Muscle of leg (tissue), 11 donors: Measurements from ENCODE around the gene UTP3. TPM values are rescaled to one million over a fixed set of nuclear protein-coding genes. Genes with fewer than 3 reads are reported as not detected.
A peak's percentile ranks its signal among the peaks of the same experiment; 100 is the strongest.
"Not testable (repeated sequence)": the region's sequence is repeated elsewhere in the genome, so short reads cannot be mapped to it uniquely, and the experiment has no call there.

Source experiments
- DNase-seq: peaks from one replicate; pipeline ENCODE4 v3.0.0; 2013
- H3K27ac ChIP-seq: one replicate; pipeline ENCODE4 v1.5.1; 2013; ENCODE audit warnings: mild to moderate bottlenecking, low read length, control low read depth
- H3K27me3 ChIP-seq: one replicate; pipeline ENCODE4 v1.6.1; 2013; ENCODE audit warnings: low read length; ENCODE audit not compliant: control insufficient read depth, insufficient read depth
- H3K36me3 ChIP-seq: one replicate; pipeline ENCODE4 v1.6.1; 2013; ENCODE audit warnings: low read length; ENCODE audit not compliant: control insufficient read depth, insufficient read depth
- H3K4me1 ChIP-seq: one replicate; pipeline ENCODE4 v1.6.1; 2013; ENCODE audit warnings: low read length; ENCODE audit not compliant: control insufficient read depth, insufficient read depth
- H3K4me3 ChIP-seq: one replicate; pipeline ENCODE4 v1.5.1; 2013; ENCODE audit warnings: low read length, control low read depth
- H3K9me3 ChIP-seq: replicated peaks from 2 replicates; pipeline ENCODE4 v1.6.1; 2013; ENCODE audit warnings: low read depth, low read length; ENCODE audit not compliant: control insufficient read depth
- WGBS: methylation state at CpG from one replicate; pipeline ENCODE4 v1.1.5; 2013; ENCODE audit warnings: missing lambda C conversion rate; ENCODE audit not compliant: insufficient coverage; 5-methylcytosine and 5-hydroxymethylcytosine counted together
- polyA plus RNA-seq, 8 donors: library from polyadenylated mRNA; unstranded; fragments of 120-200 nt; gene quantifications; one replicate each; pipeline versions ENCODE4 v1.2.1 to v1.2.3, GENCODE V29; 2013; ENCODE audit warnings: inconsistent platforms in 1 of 8, low replicate concordance in 1 of 8; ENCODE audit not compliant: insufficient read length in 8 of 8, insufficient read depth in 1 of 8
- total RNA-seq: library from RNA; stranded (reverse); fragments of 120-200 nt; gene quantifications from one replicate; pipeline ENCODE4 v1.2.4, GENCODE V29; 2013

The UTP3 gene
- total and polyA plus RNA-seq, 9 donors: 10.7 to 28.7 (median 23.7) TPM

DNA sequence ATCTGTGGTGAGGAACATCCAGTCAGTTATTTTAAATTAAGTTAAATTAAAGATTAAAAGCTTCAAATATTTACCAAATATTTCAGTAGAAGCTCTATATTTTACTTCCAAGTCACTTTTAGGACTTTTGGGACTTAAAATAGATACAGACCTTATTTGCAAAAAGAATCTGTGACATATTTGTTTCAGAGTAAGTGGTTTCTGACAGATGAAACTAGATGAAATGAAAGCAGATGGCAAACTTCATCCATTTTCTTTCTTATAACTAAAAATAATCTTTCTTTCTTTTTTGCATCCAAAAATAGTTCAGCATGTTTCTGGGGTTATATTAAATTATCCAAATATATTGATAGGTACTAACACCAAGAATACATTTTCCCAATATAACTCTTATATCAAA, 6.6 kb upstream of the UTP3 start:
- H3K4me1 ChIP-seq: no peaks in the 10 kb centered on the region
- H3K27ac ChIP-seq: no peak overlapping the region
- H3K36me3 ChIP-seq: no peaks in the 10 kb centered on the region
- H3K9me3 ChIP-seq: no peaks in the 10 kb centered on the region
- no peak for DNase-seq
- H3K27me3 ChIP-seq: no peaks in the 10 kb centered on the region
- no peak overlapping the region for H3K4me3 ChIP-seq

DNA sequence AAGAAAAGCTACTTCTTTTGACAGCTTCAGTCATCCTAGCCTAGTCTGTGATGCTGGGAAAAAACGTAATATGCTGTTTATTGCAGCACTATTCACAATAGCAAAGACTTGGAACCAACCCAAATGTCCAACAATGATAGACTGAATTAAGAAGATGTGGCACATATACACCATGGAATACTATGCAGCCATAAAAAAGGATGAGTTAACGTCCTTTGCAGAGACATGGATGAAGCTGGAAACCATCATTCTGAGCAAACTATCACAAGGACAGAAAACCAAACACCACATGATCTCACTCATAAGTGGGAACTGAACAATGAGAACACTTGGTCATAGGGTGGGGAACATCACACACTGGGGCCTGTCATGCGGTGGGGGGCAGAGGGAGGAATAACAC, 6.2 kb upstream of the UTP3 start:
- H3K36me3 ChIP-seq, H3K27ac ChIP-seq, DNase-seq, H3K27me3 ChIP-seq, H3K4me3 ChIP-seq, H3K4me1 ChIP-seq, H3K9me3 ChIP-seq: not testable (repeated sequence)
- 86% methylated on average over 1 of the region's 3 CpGs for WGBS

DNA sequence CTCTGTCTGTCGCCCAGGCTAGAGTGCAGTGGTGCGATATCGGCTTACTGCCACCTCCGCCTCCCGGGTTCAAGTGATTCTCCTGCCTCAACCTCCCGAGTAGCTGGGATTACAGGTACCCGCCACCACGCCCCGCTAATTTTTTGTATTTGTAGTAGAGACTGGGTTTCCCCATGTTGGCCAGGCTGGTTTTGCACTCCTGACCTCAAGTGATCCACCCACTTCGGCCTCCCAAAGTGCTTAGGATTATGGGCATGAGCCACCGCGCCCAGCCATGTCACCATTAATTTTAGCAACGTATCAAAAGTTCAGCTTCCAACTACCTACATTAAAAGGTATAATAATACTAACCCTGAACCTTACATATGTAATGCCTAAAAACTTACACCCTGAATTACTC, 940 bp upstream of the UTP3 start:
- Histone ChIP-seq H3K36me3 (peaks cover 6% of the 10 kb centered on the region), H3K9me3 (no peaks in the 10 kb centered on the region), H3K4me3 (peak overlapping the region; percentile 87), H3K27ac (peak overlapping the region; percentile 96), H3K4me1 (peaks cover 10% of the 10 kb centered on the region), H3K27me3 (no peaks in the 10 kb centered on the region)
- no peak for DNase-seq
- 25% methylated on average over 4 of the region's 13 CpGs for WGBS

DNA sequence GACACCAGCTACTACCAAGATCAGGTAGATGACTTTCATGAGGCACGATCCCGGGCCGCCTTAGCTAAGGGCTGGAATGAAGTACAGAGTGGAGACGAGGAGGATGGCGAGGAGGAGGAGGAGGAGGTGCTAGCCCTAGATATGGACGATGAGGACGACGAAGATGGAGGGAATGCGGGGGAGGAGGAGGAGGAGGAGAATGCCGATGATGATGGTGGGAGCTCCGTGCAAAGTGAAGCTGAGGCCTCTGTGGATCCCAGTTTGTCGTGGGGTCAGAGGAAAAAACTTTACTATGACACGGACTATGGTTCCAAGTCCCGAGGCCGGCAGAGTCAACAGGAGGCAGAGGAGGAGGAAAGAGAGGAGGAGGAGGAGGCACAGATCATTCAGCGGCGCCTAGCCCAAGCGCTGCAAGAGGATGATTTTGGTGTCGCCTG, 481 bp downstream of the UTP3 start:
- peak overlapping the region; percentile 96 for H3K27ac ChIP-seq
- H3K4me1 ChIP-seq: peaks cover 10% of the 10 kb centered on the region
- under 1% methylated on average over 19 of the region's 19 CpGs for WGBS
- no peaks in the 10 kb centered on the region for H3K9me3 ChIP-seq
- no peaks in the 10 kb centered on the region for H3K27me3 ChIP-seq
- DNase-seq: no peak
- peak overlapping the region; percentile 87 for H3K4me3 ChIP-seq
- H3K36me3 ChIP-seq: peaks cover 6% of the 10 kb centered on the region

DNA sequence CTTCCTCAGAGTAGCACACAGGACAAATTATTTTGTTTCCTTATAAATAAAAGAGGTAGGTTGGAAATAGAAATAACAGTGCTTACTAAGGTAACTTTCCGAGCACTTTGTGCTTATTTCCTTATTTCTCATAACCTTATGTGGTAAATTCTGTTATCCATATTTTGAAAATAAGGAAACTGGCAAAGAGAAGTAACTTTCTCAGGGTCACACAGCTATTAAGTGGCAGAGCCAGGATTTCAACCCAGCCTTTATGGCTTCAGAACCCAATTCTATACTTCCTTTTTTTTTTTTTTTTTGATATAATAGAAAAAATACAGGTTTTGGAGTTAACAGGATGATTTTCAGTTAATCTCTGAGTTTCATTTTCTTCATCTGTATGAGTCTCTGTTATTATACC, 3.3 kb downstream of the UTP3 start:
- Histone ChIP-seq H3K4me3 (no peak overlapping the region), H3K4me1 (peaks cover 10% of the 10 kb centered on the region), H3K27me3 (no peaks in the 10 kb centered on the region), H3K9me3 (no peaks in the 10 kb centered on the region), H3K27ac (no peak overlapping the region), H3K36me3 (peaks cover 6% of the 10 kb centered on the region)
- WGBS: no CpG with 5 or more reads among the region's 1 CpG
- peak; percentile 16 for DNase-seq

DNA sequence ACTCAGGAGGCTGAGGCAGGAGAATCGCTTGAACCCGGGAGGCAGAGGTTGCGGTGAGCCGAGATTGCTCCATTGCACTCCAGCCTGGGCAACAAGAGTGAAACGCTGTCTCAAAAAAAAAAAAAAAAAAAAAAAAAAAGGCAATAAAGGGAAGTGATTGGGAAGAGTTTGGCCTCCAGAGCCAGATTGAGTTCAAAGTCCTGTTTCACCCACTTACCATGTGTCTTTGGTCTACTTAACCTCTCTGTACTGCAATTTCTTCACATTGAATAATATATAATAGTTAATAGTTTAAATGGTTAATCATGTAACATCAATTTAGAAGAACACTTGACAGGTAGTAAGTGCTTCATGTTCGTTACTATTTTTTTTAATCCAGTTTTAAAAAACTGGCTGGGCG, 6.3 kb downstream of the UTP3 start:
- H3K27ac ChIP-seq, H3K4me1 ChIP-seq, DNase-seq, H3K9me3 ChIP-seq, H3K36me3 ChIP-seq, H3K27me3 ChIP-seq, H3K4me3 ChIP-seq: not testable (repeated sequence)
- WGBS: 100% methylated on average over 1 of the region's 7 CpGs

DNA sequence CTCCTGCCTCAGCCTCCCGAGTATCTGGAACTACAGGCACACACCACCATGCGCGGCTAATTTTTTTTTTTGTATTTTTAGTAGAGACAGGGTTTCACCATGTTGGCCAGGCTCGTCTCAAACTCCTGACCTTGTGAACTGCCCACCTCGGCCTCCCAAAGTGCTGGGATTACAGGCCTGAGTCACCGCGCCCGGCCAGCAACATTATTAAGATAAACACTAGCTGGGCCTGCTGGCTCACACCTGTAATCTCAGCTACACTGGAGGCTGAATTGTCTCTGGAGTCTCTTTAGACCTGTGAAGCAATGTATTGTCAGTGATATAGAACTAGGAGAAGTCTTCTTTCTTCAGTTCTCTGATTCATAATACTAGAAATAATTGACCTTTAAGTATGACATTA, 10.1 kb downstream of the UTP3 start:
- H3K27me3 ChIP-seq, H3K36me3 ChIP-seq, DNase-seq, H3K9me3 ChIP-seq, H3K27ac ChIP-seq, H3K4me1 ChIP-seq, H3K4me3 ChIP-seq: not testable (repeated sequence)
- 84% methylated on average over 6 of the region's 8 CpGs for WGBS

DNA sequence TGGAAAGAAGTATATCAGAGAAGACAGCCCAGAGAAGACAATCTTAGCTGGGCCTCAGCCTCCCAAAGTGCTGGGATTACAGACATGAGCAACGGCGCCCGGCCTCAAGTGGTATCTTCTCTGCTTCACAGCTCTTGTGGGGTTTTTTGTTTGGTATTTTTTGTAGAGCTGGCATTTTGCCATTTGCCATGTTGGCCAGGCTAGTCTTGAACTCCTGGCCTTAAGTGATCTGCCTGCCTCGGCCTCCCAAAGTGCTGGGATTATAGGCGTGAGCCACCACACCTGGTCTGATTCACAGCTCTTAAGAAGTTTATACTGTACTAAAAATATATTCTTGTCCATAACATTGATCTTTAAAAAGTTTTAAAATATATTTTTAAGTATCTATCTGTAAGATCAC, 12.4 kb downstream of the UTP3 start:
- WGBS: 82% methylated on average over 3 of the region's 5 CpGs
- H3K4me1 ChIP-seq: no peaks in the 10 kb centered on the region
- H3K4me3 ChIP-seq: no peak overlapping the region
- DNase-seq: no peak
- no peaks in the 10 kb centered on the region for H3K36me3 ChIP-seq
- H3K27ac ChIP-seq: no peak overlapping the region
- no peaks in the 10 kb centered on the region for H3K9me3 ChIP-seq
- H3K27me3 ChIP-seq: no peaks in the 10 kb centered on the region

DNA sequence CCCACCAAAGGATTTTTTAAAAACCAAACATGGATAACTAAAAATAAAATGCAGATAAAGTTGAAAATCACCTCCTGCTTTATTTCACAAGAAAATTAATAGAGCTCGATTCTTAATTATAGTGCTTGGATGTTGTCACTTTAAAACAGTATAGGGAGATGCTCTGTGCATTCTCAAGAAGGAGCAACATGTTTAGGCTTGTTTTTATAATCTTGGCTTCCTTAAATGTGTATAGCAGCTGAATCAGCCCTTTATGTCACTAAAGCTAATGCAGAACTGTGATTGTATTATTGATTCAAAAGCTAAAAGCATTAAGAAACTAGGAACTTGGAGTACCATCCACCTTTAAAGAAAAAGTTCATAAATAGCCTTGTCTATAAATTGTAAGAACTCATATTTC, 12.9 kb downstream of the UTP3 start:
- DNase-seq: no peak
- Histone ChIP-seq H3K27ac (no peak overlapping the region), H3K27me3 (no peaks in the 10 kb centered on the region), H3K9me3 (no peaks in the 10 kb centered on the region), H3K36me3 (no peaks in the 10 kb centered on the region), H3K4me1 (peaks cover 2% of the 10 kb centered on the region), H3K4me3 (no peak overlapping the region)
- WGBS: no CpG with 5 or more reads among the region's 1 CpG

DNA sequence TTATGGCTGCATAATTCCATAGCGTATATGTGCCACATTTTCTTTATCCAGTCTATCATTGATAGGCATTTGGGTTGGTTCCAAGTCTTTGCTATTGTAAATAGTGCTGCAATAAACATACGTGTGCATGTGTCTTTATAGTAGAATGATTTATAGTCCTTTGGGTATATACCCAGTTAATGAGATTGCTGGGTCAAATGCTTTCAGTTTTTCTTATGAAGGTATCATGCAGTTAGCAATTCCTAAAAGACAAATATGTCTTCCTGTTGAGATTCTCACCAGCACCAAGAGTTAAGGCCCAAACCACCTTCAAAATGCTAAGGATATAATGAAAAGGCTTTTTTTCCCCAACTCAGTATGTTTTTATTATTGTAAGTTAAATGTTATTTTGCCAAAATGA, 14.3 kb downstream of the UTP3 start:
- H3K4me3 ChIP-seq, H3K9me3 ChIP-seq, H3K27me3 ChIP-seq, DNase-seq, H3K27ac ChIP-seq, H3K36me3 ChIP-seq, H3K4me1 ChIP-seq: not testable (repeated sequence)
- WGBS: no CpG with 5 or more reads among the region's 2 CpGs

DNA sequence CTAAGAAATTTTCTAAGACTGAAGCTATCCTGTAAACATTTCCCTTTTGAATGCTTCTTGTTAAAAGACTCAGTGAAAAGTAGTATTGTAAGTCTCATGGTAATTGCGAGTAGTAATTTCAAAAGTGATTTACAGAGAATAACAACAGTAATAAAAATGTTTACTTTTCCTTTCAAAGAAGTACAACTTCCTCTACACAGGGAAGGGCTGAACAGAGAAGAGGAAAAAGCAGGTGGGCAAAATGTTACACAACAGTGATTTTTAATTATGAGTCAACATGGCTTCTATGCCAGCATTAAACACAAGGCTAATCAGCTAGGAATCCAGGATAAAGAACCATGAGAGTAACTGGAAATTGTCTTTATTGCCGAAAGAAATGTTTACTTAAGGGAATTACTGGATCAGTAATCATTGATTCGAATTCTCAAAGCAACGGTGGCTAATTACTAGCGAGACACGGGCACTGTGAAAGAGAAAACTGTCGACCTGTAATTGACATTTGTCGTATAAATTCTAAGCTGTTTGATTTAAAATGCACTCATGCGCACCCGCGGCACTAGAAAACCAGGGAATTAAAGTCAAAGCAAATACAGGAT, 15.4 kb downstream of the UTP3 start:
- WGBS: 8% methylated on average over 8 of the region's 11 CpGs
- peak overlapping the region; percentile 73 for H3K4me3 ChIP-seq
- peak overlapping the region; percentile 87 for H3K27ac ChIP-seq
- no peaks in the 10 kb centered on the region for H3K9me3 ChIP-seq
- no peaks in the 10 kb centered on the region for H3K27me3 ChIP-seq
- DNase-seq: peak; percentile 24
- no peaks in the 10 kb centered on the region for H3K36me3 ChIP-seq
- peaks cover 6% of the 10 kb centered on the region for H3K4me1 ChIP-seq
